HG02970 (cell line): Measurements from ENCODE around the gene PLB1.

Experiments
- ATAC-seq: cut with Tn5 transposase; IDR thresholded peaks from one replicate; pipeline ENCODE4 v1.9.1; 2021; ENCODE audit warnings: mild to moderate bottlenecking, moderate library complexity, moderate number of reproducible peaks; ENCODE audit not compliant: unreplicated experiment, low FRiP score

Gene PLB1

DNA sequence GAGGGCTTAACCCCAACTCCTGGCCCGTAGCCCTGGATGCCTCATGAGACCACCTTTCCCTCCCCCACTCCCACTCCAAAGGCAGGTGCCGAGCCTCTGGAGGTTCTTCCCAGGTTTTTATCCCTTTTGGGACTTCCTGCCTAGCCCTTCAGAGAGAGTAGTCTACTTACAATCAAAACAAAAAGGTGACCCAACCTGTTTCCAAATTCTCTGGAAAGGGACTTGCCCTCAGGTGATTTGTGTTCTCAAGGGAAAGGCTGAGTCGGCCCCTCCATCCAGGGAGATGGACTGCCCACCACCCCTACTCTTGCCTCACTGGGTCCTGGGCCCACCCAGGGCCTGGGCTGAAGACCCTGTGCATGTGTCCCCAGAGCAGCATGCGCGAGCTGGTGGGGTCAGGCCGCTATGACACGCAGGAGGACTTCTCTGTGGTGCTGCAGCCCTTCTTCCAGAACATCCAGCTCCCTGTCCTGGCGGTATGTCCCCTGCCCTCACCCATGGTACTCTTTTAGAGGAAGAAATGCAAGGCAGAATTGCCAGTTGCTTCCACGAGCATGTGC, 108.5 kb downstream of the PLB1 start:
- no peak for ATAC-seq

DNA sequence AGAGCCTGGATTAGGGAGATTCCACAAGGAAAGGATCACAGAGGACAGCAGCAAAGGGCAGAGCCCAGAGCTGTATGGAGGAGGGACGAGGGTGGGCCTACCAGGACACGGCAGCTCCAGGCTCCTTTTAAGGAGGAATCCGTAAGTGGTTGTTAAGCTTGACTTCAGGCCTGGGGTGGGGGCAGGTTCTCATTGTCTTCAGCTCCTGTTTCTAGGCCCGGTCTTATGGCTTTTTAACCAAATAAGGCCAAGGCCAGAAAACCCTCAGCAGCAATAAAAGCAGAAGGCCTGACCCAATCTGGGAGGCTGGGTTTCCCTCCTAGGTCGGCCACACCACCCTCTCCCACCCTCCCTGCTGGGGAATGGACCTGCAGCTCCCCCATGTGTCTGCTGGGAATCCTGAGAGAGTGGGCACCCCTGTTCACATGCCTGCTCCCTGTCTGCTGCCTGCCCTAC, 111.2 kb downstream of the PLB1 start:
- ATAC-seq: no peak

DNA sequence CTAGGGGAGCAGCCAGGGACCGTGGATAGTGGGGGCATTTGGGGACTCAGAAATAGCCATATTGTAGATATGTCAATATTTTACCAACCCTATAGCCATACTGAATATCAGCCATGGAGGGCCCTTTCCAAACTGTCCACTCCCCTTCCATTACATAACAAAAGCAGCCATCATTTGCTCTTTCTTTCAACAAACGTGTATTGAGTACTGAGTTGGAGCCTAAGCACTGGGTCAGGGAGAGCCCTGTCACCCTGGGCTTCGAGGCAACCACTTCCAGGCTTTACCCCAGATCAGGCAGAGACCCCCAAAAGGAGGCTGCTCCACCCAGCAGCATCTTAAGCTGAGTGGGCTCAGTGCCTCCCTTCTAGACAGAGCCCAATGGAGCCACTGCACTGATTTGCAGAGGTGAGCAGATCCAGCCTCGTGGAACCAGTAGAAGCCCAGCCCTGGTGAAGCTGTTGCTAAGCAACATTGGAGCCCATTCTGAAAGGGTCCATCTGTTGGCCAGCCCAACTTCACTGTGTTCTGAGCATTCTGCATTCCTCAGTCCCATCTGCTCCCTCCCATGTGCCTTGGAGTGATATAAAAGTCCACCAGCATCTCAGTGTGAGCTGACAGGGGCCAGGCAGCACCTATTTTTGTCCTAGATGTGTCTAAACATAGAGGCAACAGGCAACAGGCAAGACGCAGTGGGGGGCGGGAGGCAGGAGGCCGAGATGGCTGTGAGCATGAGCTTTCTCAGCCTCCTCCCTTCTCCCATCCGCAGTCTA, 112.1 kb downstream of the PLB1 start:
- no peak for ATAC-seq

DNA sequence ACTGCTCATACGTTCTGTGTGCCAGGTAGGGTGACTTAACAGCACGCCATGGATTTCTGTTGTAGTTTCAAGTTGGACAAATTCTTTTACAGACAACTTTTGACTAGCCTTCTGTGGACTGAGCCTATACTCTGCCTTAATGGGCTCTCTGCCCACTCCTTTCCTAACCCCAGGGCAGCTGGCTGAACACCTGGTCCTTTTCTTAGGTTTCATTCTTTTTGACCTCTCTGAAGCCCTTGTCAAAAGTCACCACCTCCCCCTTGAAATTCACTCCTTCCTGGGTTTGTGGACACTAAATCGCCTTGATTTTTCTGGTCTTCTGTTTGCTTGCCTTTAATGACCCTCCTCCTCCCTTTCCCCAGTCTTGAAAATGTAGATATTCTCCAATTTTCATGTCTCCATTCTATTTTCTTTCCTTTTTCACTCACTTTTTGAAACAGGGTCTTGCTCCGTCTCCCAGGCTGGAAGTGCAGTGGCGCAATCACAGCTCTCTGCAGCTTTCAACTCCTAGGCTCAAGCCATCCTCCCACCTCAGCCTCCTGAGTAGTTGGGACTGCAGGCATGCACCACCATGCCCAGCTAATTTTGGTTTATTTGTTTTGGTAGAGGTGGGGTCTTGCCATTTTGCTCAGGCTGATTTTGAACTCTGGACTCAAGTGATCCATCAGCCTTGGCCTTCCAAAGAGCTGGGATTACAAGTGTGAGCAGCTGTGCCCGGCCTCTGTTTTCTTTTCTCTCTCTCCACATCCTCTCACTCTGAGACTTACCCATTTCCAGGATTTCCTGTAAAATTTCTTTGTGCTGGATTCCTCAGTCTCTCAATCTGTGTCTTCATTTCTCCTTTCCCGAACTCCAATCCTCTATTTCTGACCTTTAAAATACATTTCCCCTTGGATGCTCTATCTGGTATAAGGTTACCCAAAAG, 112.9 kb downstream of the PLB1 start:
- no peak for ATAC-seq

DNA sequence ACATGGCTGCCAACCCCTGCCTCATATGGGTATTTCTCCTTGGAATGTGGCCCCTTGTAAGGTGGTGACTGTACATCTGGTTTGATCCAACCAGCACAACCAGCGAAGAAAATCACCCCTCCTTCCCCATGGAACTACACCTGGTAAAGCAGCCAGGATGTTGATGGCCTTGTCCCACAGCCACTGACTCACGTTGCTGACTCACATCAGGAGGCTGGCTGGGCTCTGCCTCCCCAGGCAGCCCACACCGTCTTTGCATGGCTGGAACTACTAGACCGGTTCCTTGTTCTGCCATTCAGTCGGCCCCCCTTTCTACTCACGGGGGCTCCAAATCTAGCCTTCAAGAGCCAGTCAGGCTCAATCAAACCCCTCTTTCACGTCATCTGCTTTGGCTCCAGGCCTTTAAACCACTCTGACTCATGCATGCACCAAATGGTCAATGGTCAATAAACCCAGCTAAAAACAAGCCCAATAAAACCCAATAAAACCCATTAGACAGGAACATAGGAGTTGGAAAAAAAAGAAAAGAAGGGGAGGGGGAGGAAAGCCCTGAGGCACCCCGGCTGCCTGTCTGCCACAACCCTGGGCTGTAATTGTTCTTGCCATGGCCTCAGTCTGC, 114.8 kb downstream of the PLB1 start:
- ATAC-seq: no peak

DNA sequence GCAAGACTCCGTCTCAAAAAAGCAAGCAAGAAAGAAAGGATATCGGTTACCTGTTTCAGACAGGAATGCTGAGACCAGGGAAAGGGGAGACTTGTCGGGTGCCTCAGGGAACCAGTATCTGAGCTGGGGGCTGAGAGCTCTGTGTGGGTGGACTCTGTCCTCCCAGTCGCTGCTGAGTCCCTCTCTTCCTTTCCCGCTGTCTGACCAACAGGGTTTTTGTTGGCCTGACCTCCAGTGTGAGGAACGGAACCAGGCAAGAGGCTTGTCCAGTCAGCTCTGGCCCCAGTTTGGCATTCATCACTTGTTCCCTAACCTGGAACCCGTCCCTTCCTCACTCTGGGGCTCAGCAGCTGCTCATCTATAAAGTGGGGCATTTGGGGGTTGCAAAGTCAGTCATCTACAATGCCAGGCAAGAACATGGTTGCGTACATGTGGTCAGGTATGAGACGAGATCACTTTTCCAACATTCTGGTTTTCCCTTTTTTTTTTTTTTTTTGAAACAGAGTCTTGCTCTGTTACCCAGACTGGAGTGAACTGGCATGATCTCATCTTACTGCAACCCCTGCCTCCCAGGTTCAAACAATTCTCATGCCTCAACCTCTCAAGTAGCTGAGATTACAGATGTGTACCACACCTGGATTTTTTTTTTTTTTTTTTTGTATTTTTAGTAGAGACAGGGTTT, 116.4 kb downstream of the PLB1 start:
- no peak for ATAC-seq

DNA sequence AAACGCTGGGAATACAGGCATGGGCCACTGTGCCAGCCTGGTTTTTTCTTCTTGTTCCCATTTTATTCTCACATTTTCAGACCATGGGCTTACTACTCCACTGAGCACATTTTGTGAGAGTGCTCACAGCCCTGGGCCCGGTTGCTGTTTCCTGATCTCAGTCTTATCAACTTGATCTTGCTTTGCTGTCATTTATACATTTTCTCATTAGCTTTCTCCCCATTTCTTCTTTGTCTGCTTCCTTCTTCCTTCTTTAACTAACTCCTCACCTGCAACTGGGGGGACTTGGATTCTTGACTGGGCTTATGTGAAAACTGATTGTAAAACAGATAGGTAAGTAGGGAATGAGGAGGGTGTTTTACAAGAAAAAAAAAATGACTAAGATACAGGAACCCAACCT, 117.3 kb downstream of the PLB1 start:
- ATAC-seq: no peak

DNA sequence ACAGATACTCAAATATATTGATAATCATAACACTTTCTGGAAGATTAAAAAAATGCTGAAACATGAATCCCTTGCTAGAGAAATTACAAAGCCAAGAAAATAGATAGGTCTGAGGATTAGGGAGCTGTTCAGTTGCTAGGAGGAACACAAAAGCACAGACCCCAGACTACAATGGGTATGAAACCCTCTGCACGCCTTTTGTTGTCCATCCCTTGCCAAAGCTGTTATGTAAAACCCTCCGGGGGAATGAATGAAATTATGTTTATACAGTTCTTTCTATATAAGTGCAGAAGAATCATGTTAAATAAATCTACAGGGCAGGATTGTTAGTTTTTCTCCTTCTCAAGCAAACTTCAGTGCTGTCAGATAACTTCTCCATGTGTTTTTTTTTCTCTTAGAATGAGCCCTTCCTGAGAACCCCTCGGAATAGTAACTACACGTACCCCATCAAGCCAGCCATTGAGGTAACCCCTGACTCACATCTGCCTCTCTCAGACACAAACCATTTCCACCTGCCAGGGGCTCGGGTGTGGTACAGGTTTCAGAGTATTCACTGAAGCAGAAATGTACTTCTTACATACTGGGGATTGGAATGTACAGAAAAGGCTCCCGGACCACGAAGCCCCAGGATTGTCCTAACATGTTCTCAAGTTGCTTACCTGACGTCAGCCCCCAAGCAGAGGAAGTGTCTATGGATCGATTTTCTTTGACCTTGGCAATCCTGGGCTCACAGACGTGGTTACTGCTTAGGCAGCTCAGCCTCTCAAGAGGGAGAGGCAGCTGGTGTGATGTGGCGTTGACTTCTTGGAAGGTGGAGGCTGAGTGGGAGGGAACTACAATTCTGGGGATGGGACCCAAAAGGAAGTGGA, 118.0 kb downstream of the PLB1 start:
- no peak for ATAC-seq

DNA sequence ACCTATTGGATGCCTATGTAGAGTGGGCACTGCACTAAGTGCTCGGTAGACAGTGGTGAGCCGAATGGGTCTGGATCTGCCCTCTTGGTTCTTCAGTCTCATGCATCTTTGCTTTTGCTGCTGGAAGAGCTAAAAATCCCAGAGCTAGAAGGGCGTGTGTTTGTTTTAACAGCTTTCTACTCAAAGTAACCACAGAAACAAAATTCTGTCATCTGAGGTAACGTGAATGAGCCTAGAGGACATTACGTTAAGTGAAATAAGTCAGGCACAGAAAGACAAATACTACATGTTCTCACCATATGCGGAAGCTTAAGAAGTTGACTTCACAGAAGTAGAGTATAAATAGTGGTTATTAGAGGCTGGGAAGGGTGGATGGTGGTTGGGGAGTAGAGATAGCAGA, 119.8 kb downstream of the PLB1 start:
- no peak for ATAC-seq

DNA sequence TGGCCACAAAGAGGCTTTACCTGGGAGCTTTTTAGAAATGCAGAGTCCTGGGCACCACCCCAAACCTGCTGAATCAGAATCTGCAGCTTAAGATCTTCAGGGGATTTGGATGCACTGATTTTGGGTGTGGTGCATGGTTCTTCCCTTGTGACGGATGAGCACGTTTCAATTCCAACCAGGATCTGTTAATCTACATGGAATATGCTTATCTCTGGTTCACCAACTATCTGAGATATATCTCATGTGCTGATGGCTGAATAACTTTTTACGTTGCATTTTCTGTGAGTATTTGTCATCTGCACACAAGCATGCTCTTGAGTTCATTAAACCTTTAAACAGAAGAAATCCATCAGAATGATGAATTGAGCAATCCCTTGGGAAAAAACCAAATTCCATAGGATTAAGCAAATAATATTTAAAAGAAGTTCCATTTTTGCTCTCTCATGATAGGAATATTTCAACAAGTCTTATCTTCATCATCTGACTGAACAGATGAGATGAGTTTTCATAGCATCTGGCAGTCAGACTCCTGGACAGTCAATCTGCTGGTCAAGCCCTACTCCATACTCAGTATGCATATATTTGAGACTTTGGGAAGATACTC, 120.6 kb downstream of the PLB1 start:
- ATAC-seq: no peak

DNA sequence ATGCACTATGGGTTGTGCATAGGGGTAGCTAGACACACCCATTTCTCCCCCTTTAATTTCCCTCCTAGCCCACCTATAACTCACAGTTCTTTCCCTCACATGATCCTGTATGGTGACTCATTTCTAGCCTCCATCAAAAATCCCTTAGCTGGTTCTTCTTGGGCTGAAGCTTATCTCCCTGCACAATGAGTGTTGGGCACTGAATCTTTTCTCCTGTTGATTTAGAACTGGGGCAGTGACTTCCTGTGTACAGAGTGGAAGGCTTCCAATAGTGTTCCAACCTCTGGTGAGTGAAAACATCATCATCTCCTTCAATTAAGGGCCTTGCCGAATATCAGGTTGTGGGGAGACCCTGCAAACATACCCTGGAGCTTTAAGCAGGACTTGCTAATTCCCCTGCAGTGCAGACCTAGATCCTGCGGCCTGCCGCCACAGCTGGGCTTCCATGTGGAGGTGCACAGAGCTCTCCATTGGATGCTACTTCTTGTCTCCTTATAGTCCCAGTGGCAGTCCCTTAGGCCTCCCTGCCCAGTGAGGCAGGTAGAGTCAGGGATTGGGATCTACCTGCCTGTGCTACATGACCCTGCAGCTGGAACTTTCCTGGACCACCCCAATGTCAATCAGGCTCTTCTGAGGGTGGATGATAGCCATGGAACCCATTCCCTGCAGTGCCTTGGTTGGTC, 121.8 kb downstream of the PLB1 start:
- ATAC-seq: no peak

DNA sequence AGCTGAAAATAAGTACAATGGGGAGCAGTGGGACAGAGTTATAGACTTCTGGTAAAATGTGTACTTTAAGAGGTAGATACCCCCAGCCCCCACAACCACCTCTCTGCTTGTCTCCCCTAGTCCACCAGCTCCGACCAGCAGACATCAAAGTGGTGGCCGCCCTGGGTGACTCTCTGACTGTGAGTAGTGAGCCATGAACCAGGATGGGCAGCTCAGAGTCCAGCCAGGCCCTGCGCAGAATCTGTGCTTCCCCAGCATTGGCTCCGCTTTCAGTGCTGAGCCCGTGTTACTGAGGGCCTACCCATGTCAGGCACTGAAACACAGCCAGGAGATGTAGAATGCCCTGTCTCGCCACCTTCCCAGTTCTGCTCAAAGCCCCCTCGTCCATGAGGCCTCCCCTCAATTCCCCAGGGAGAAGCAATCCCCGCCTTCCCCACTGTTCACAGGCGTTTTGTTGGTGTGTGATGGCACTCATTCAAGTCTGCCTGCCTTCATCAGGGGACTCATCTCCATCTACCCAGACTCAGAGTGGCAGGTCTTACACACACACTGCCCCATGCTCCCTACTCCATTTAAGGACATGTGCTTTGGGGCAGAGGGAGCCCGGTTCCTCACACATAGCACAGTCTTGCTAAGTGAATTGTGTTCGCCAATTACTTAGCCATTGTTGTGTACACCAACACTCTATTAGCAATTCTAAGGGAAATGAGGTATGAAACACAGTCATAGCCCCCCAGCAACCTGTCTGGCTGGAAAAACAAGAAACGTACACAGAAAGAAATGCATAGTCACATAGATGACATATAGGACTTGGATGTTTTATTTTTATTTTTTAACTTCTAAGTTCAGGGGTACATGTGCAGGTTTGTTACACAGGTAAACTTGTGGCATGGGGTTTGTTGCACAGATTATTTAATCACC, 122.6 kb downstream of the PLB1 start:
- no peak for ATAC-seq

DNA sequence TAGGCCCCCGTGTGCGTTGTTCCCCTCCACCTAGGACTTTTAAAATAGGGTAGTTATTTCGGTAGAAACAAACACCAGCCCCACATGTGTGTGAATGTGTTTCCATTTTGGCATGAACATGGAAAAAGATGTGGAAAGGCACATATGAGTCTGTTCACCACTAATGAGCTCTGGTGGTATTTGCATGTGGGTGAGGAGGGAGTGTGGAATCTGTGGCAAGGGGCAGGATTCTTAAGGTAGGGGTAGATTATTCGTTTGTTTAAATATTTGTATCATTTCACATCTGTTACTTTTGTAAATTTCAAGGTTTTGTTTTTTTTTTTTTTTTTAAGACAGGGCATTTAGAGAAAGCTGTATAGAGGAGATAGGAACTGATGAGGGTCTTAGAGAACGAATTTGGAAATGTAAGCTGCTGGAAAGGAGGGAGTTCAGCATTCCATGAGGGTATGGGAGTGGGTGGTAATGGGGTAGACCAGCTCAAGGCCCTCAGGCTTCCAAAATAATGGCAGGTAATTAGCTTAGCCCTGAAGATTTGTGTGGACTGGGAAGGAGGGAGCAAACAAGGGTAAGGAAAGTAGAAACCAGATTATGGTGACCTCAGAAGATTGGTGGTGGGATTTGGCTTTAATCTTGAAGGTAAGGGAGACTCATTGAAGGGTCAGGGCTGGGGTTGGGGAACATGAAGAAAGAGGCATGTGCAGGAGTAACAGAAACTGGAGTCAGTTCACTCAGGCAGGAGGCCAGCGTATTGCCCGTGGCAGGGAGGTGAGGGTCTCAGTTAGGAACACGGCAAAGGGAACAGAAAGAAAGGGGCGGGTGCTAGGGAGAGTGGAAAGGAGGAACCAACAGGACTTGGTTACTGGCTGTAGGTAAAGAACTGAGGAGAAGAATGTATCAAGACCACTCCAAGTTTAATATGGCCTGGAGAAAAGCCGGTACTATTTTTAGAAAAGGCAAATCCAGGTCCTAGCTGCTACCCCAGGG, 123.6 kb downstream of the PLB1 start:
- no peak for ATAC-seq

DNA sequence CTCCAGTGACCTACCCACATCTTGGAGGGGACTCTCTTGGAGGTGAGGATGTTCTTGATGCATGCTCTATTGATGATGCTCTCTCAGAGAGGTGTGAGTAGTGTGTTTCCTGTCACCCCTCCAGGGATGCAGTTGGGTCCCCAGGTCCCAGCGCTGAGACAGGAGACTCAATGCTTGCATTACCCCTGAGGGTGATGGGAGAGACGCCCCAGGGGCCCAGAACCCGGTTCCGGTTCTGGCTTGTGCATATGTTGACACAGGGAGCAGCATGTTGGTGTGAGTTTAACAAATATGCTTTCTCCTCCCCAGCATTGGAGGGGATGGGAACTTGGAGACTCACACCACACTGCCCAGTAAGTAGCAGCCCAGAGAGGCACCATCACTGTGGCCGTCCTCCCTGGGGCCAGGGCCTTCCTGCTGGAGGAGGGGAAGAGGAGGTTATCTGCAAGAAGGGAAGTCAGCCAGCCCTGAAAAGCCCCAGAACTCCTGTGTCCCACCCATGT, 124.5 kb downstream of the PLB1 start:
- ATAC-seq: no peak

DNA sequence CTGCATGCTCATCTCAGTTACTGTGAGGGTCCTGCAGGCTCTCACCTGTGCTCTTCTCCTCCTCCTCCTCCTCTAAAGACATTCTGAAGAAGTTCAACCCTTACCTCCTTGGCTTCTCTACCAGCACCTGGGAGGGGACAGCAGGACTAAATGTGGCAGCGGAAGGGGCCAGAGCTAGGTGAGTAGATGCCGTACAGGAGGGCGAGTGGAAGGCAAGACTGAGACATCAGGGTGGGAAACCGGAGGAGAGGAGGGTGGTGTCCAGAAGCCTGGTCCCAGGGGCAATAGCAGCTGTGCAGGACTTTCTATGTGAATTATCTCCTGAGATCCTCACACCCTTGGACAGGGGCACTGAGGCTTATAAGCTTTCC, 124.9 kb downstream of the PLB1 start:
- ATAC-seq: no peak
